ENCODE measurements around the gene GAGE12C. TPM values are rescaled to one million over a fixed set of nuclear protein-coding genes. Genes with fewer than 3 reads are reported as not detected.
"Not testable (repeated sequence)": the region's sequence is repeated elsewhere in the genome, so short reads cannot be mapped to it uniquely, and the experiment has no call there.

Gene GAGE12C
- polyA plus RNA-seq (2013, experiment 1 of 2): not detected
- polyA plus RNA-seq (2013, experiment 2 of 2): not detected

GRCh38 chrX:49531877-49532276 lies at the start of gene GAGE12C:
Gene GAGE12C (plus strand): TSS chrX:49532177. CDS start chrX:49533332, 1,155 bp downstream.
- H3K36me3 ChIP-seq (ENCODE audit: insufficient read depth, low read length); H3K9ac ChIP-seq (ENCODE audit: low read depth, low read length); H3K27me3 ChIP-seq (ENCODE audit: insufficient read depth, low read length); H3K27ac ChIP-seq (ENCODE audit: low read depth, low read length); H3K4me3 ChIP-seq (ENCODE audit: low read length); H3K4me1 ChIP-seq (ENCODE audit: insufficient read depth, low read length); H3K9me3 ChIP-seq (ENCODE audit: insufficient read depth, low read depth, low read length): not testable (repeated sequence)
- WGBS: no CpG with 5 or more reads among the region's 16 CpGs

- H3K27ac ChIP-seq (ENCODE audit: low read depth, low read length); H3K9me3 ChIP-seq (ENCODE audit: insufficient read depth, low read depth, low read length); H3K4me3 ChIP-seq (ENCODE audit: low read length); H3K4me1 ChIP-seq (ENCODE audit: insufficient read depth, low read length); H3K36me3 ChIP-seq (ENCODE audit: insufficient read depth, low read length); H3K9ac ChIP-seq (ENCODE audit: low read depth, low read length); H3K27me3 ChIP-seq (ENCODE audit: insufficient read depth, low read length): not testable (repeated sequence)
- WGBS: no CpG with 5 or more reads among the region's 16 CpGs
Observed at GRCh38 chrX:49541433-49541832, 9.5 kb downstream of the GAGE12C start, which contains the start of gene GAGE12D. Gene GAGE12D (plus strand): TSS chrX:49541733. CDS start chrX:49542888, 1,155 bp downstream.

GRCh38 chrX:49550989-49551388 lies 19.0 kb downstream of the GAGE12C start, which contains the start of gene GAGE12E:
Gene GAGE12E (plus strand): TSS chrX:49551289. CDS start chrX:49552444, 1,155 bp downstream.
- not testable (repeated sequence) for H3K4me1 ChIP-seq (ENCODE audit: insufficient read depth, low read length); H3K36me3 ChIP-seq (ENCODE audit: insufficient read depth, low read length); H3K4me3 ChIP-seq (ENCODE audit: low read length); H3K27me3 ChIP-seq (ENCODE audit: insufficient read depth, low read length); H3K27ac ChIP-seq (ENCODE audit: low read depth, low read length); H3K9ac ChIP-seq (ENCODE audit: low read depth, low read length); H3K9me3 ChIP-seq (ENCODE audit: insufficient read depth, low read depth, low read length)
- no CpG with 5 or more reads among the region's 16 CpGs for WGBS

GRCh38 chrX:49560542-49560941 lies 28.6 kb downstream of the GAGE12C start, which contains the start of gene GAGE12F:
Gene GAGE12F (plus strand): TSS chrX:49560842. CDS start chrX:49561997, 1,155 bp downstream.
- not testable (repeated sequence) for H3K9ac ChIP-seq (ENCODE audit: low read depth, low read length); H3K4me1 ChIP-seq (ENCODE audit: insufficient read depth, low read length); H3K36me3 ChIP-seq (ENCODE audit: insufficient read depth, low read length); H3K4me3 ChIP-seq (ENCODE audit: low read length); H3K27me3 ChIP-seq (ENCODE audit: insufficient read depth, low read length); H3K9me3 ChIP-seq (ENCODE audit: insufficient read depth, low read depth, low read length); H3K27ac ChIP-seq (ENCODE audit: low read depth, low read length)
- WGBS: no CpG with 5 or more reads among the region's 16 CpGs

- H3K27me3 ChIP-seq (ENCODE audit: insufficient read depth, low read length); H3K9ac ChIP-seq (ENCODE audit: low read depth, low read length); H3K27ac ChIP-seq (ENCODE audit: low read depth, low read length); H3K9me3 ChIP-seq (ENCODE audit: insufficient read depth, low read depth, low read length); H3K4me3 ChIP-seq (ENCODE audit: low read length); H3K4me1 ChIP-seq (ENCODE audit: insufficient read depth, low read length); H3K36me3 ChIP-seq (ENCODE audit: insufficient read depth, low read length): not testable (repeated sequence)
- no CpG with 5 or more reads among the region's 11 CpGs for WGBS
Observed at GRCh38 chrX:49568728-49569127, 36.8 kb downstream of the GAGE12C start.

- 97% methylated on average over 6 of the region's 13 CpGs for WGBS
- H3K4me1 ChIP-seq (ENCODE audit: insufficient read depth, low read length); H3K27me3 ChIP-seq (ENCODE audit: insufficient read depth, low read length); H3K9ac ChIP-seq (ENCODE audit: low read depth, low read length); H3K4me3 ChIP-seq (ENCODE audit: low read length); H3K9me3 ChIP-seq (ENCODE audit: insufficient read depth, low read depth, low read length); H3K27ac ChIP-seq (ENCODE audit: low read depth, low read length); H3K36me3 ChIP-seq (ENCODE audit: insufficient read depth, low read length): not testable (repeated sequence)
Observed at GRCh38 chrX:49569152-49569551, 37.2 kb downstream of the GAGE12C start.

- H3K4me3 ChIP-seq (ENCODE audit: low read length); H3K9ac ChIP-seq (ENCODE audit: low read depth, low read length); H3K27ac ChIP-seq (ENCODE audit: low read depth, low read length); H3K9me3 ChIP-seq (ENCODE audit: insufficient read depth, low read depth, low read length); H3K27me3 ChIP-seq (ENCODE audit: insufficient read depth, low read length); H3K36me3 ChIP-seq (ENCODE audit: insufficient read depth, low read length); H3K4me1 ChIP-seq (ENCODE audit: insufficient read depth, low read length): not testable (repeated sequence)
- no CpG with 5 or more reads among the region's 16 CpGs for WGBS
Observed at GRCh38 chrX:49570100-49570499, 38.1 kb downstream of the GAGE12C start, which contains the start of gene GAGE12G. Gene GAGE12G (plus strand): TSS chrX:49570400. CDS start chrX:49571555, 1,155 bp downstream.

GRCh38 chrX:49579649-49580048 lies 47.7 kb downstream of the GAGE12C start, which contains the start of gene GAGE12H:
Gene GAGE12H (plus strand): TSS chrX:49579949. CDS start chrX:49581104, 1,155 bp downstream.
- not testable (repeated sequence) for H3K9ac ChIP-seq (ENCODE audit: low read depth, low read length); H3K27ac ChIP-seq (ENCODE audit: low read depth, low read length); H3K36me3 ChIP-seq (ENCODE audit: insufficient read depth, low read length); H3K4me1 ChIP-seq (ENCODE audit: insufficient read depth, low read length); H3K27me3 ChIP-seq (ENCODE audit: insufficient read depth, low read length); H3K9me3 ChIP-seq (ENCODE audit: insufficient read depth, low read depth, low read length); H3K4me3 ChIP-seq (ENCODE audit: low read length)
- WGBS: no CpG with 5 or more reads among the region's 16 CpGs
